OCI-LY7 (cell line): ENCODE measurements around the gene RASSF5. TPM values are rescaled to one million over a fixed set of nuclear protein-coding genes. Genes with fewer than 3 reads are reported as not detected.

Experiments used
- Bru-seq: library from RNA; stranded (reverse); fragments of 400-500 nt; gene quantifications from one replicate; lab custom pipeline; 2021; lab: Mats Ljungman, UMichigan
- BruChase-seq, 2 experiments: library from RNA; stranded (reverse); fragments of 400-500 nt; gene quantifications; one replicate each; lab custom pipeline; 2021; lab: Mats Ljungman, UMichigan
- BruUV-seq: library from RNA; stranded (reverse); fragments of 400-500 nt; replicated peaks from 2 replicates; lab custom pipeline; 2021; lab: Mats Ljungman, UMichigan
- CTCF ChIA-PET: fragments of 300-600 bp; sonication (Branson Sonifier 250); formaldehyde crosslinking; loops from one replicate; lab custom pipeline; 2022; ENCODE audit warnings: antibody characterized with exemption; ENCODE audit not compliant: unreplicated experiment; lab: Charles Lee
- POLR2A ChIA-PET: fragments of 300-600 bp; sonication (Branson Sonifier 250); formaldehyde crosslinking; loops from one replicate; lab custom pipeline; 2022; ENCODE audit warnings: antibody characterized with exemption; lab: Charles Lee
- DNase-seq: peaks from one replicate; pipeline ENCODE4 v3.0.0-alpha.2; 2015; ENCODE audit warnings: low spot score
- H2AFZ ChIP-seq: fragments of 200-600 bp; sonication (generic), shearing (Covaris generic); 2 replicates; pipeline ENCODE4 v1.6.1; 2014; ENCODE audit warnings: mild to moderate bottlenecking, antibody characterized with exemption, low read length, moderate library complexity
- H3K27ac ChIP-seq: fragments of 200-600 bp; sonication (generic); 2 replicates; pipeline ENCODE4 v1.5.1; 2014; ENCODE audit warnings: mixed run types, low read depth, mild to moderate bottlenecking, moderate library complexity, low read length, inconsistent platforms; ENCODE audit not compliant: poor library complexity, severe bottlenecking
- H3K36me3 ChIP-seq: fragments of 200-600 bp; sonication (generic); 2 replicates; pipeline ENCODE4 v1.6.1; 2014; ENCODE audit warnings: mild to moderate bottlenecking, antibody characterized with exemption, low read length, moderate library complexity, mixed read lengths; ENCODE audit not compliant: insufficient read depth
- H3K4me1 ChIP-seq: fragments of 200-600 bp; sonication (generic); 2 replicates; pipeline ENCODE4 v1.5.1; 2014; ENCODE audit warnings: mild to moderate bottlenecking, low read length; ENCODE audit not compliant: insufficient read depth, poor library complexity, severe bottlenecking
- H3K4me2 ChIP-seq: fragments of 200-600 bp; sonication (generic); 2 replicates; pipeline ENCODE4 v1.6.1; 2014; ENCODE audit warnings: mild to moderate bottlenecking, low read length
- H3K4me3 ChIP-seq: fragments of 200-600 bp; sonication (generic); 2 replicates; pipeline ENCODE4 v1.5.1; 2014; ENCODE audit warnings: mild to moderate bottlenecking, low read depth, low read length; ENCODE audit not compliant: poor library complexity, severe bottlenecking
- H3K79me2 ChIP-seq: fragments of 200-600 bp; sonication (generic); 2 replicates; pipeline ENCODE4 v1.6.1; 2016; ENCODE audit warnings: low read depth, mild to moderate bottlenecking, low read length, moderate library complexity, mixed read lengths; ENCODE audit not compliant: insufficient read depth
- H3K9me2 ChIP-seq: fragments of 200-600 bp; sonication (generic); 2 replicates; pipeline ENCODE4 v1.6.1; 2016; ENCODE audit warnings: mild to moderate bottlenecking, low read length, mixed read lengths; ENCODE audit not compliant: insufficient read depth
- H3K9me3 ChIP-seq: fragments of 200-600 bp; sonication (generic); 2 replicates; pipeline ENCODE4 v1.6.1; 2014; ENCODE audit warnings: mild to moderate bottlenecking, mixed run types, low read length, mixed read lengths
- H4K20me1 ChIP-seq: fragments of 200-600 bp; sonication (generic); 2 replicates; pipeline ENCODE4 v1.6.1; 2014; ENCODE audit warnings: mild to moderate bottlenecking, antibody characterized with exemption, low read length, moderate library complexity, mixed read lengths; ENCODE audit not compliant: insufficient read depth
- CTCF ChIP-seq: fragments of 200-600 bp; sonication (generic); conservative IDR thresholded peaks from 2 replicates; pipeline ENCODE4 v1.5.1; 2014; ENCODE audit warnings: mild to moderate bottlenecking, antibody characterized with exemption, low read length, moderate library complexity, mixed read lengths
- EZH2phosphoT487 ChIP-seq: fragments of 200-600 bp; sonication (generic); IDR thresholded peaks from 2 replicates; pipeline ENCODE4 v1.6.1; 2018; ENCODE audit warnings: low read depth, borderline replicate concordance, mild to moderate bottlenecking, mixed run types, antibody characterized with exemption, low read length, moderate library complexity, mixed read lengths
- intact Hi-C: fragments of 100-400 bp; cut with micrococcal nuclease; formaldehyde crosslinking; loops from one replicate; pipeline ENCODE4 v1.10.0; 2022; ENCODE audit not compliant: unreplicated experiment
- long read RNA-seq: library from polyadenylated mRNA; stranded (forward); transcript quantifications from one replicate; pipeline ENCODE4 v2.0.0, GENCODE V29; 2022
- total RNA-seq, 2 experiments: library from RNA; depleted of rRNA in 1 of 2; stranded (reverse); fragments of >200 nt in 1 of 2; shearing (Covaris generic) in 1 of 2; gene quantifications; 2 replicates each; pipeline ENCODE4 v1.2.3, GENCODE V29; 2014 to 2022

RASSF5 gene
- total RNA-seq (2014; rRNA removed; shearing (Covaris generic)) (19.8 and 21.4 TPM in 2 replicates), total RNA-seq (2022) (25.7 and 30.0 TPM in 2 replicates), Bru-seq, nascent RNA (percentile 51 among the genes with signal in this experiment), BruChase-seq, experiment 1, labeled RNA remaining after a 6-hour chase (percentile 53 among the genes with signal in this experiment), BruChase-seq, experiment 2, labeled RNA remaining after a 2-hour chase (percentile 55 among the genes with signal in this experiment)
- long read RNA-seq, transcript RASSF5-201 (5 exons, 3,496 nt), result major isoform, 78 of 100 reads
- long read RNA-seq, partial matches to known transcripts, result 4 of 100 reads
- long read RNA-seq, other reads (novel, unspliced or antisense), result 15 of 100 reads

DNA sequence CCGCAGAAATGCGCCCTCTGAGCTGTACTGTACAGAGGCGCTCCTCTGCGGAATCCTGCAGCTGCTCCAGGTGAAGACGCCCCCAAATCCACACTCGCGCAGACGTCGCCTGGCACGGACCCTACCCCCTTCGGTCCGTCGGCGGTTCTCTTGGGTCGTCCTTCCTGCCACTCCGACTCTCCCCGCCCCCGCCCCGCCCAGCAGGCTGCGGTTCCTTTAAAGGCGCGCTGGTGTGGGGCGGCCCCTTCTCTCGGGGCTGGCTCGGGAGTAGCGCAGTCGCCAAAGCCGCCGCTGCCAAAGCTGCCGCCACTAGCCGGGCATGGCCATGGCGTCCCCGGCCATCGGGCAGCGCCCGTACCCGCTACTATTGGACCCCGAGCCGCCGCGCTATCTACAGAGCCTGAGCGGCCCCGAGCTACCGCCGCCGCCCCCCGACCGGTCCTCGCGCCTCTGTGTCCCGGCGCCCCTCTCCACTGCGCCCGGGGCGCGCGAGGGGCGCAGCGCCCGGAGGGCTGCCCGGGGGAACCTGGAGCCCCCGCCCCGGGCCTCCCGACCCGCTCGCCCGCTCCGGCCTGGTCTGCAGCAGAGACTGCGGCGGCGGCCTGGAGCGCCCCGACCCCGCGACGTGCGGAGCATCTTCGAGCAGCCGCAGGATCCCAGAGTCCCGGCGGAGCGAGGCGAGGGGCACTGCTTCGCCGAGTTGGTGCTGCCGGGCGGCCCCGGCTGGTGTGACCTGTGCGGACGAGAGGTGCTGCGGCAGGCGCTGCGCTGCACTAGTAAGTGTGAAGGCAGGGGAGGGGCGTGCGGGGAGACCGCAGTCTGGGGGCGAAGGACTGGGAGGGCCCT, at the start of gene RASSF5:
RASSF5 (plus strand) TSS at position 248 of the 846 bp plus-strand sequence; CDS start at position 320, 72 bp downstream.
- intact Hi-C loops, result no loop called here
- no peaks in the 10 kb centered on the region for H3K4me1 ChIP-seq

GRCh38 chr1:206459703-206460102, 47.6 kb upstream of the RASSF5 start:
- Histone ChIP-seq H2AFZ (no peak overlapping the region), H3K9me2 (no peaks in the 10 kb centered on the region), H3K27ac (no peak overlapping the region), H3K4me3 (no peak overlapping the region), H3K4me1 (no peaks in the 10 kb centered on the region), H3K9me3 (no peaks in the 10 kb centered on the region), H3K36me3 (peaks cover 8% of the 10 kb centered on the region; the same call in 1 of the 2 replicates), H4K20me1 (no peaks in the 10 kb centered on the region), H3K79me2 (no peaks in the 10 kb centered on the region), H3K4me2 (no peak overlapping the region)
- no peak for DNase-seq
- intact Hi-C loops, result no loop called here
- POLR2A ChIA-PET, result interaction anchor here (1.4 kb wide), 1 partner anchor 10 kb away, joined by 3 read pairs; the partner anchor contains the start of gene IKBKE
- TF ChIP-seq EZH2phosphoT487 (no peak), CTCF (no peak)
- no TSS peak for BruUV-seq
- CTCF ChIA-PET, result interaction anchor here (1.4 kb wide), 1 partner anchor 11 kb away, joined by 4 read pairs; the partner anchor contains the start of gene IKBKE

More for the DNA sequence above, at the start of gene RASSF5:
- Histone ChIP-seq H3K36me3 (no peaks in the 10 kb centered on the region), H2AFZ (no peak within 1 kb of the TSS), H3K4me3 (no peak within 1 kb of the TSS), H3K9me2 (no peaks in the 10 kb centered on the region), H3K27ac (no peak within 1 kb of the TSS), H3K9me3 (no peaks in the 10 kb centered on the region), H4K20me1 (no peaks in the 10 kb centered on the region), H3K79me2 (no peaks in the 10 kb centered on the region), H3K4me2 (no peak within 1 kb of the TSS; the same call in 1 of the 2 replicates)
- no TSS peak for BruUV-seq
- ChIA-PET POLR2A (no interaction called here), CTCF (no interaction called here)
- no peak for TF ChIP-seq CTCF
- TF ChIP-seq EZH2phosphoT487, result no peak
- DNase-seq, result no peak
